ENCODE data around the gene BPIFB6. TPM values are rescaled to one million over a fixed set of nuclear protein-coding genes. Genes with fewer than 3 reads are reported as not detected.

Gene BPIFB6
- polyA plus RNA-seq (2013), result not detected in 2 replicates

GRCh38 chr20:33031531-33031930 lies at the start of gene BPIFB6:
Gene BPIFB6, plus strand, starts transcription at chr20:33031648. Its CDS starts 0 bp downstream, at chr20:33031648.
- no peak within 1 kb of the TSS for H3K27ac ChIP-seq (ENCODE audit: low read depth, low read length)
- no CpG with 5 or more reads among the region's 10 CpGs for WGBS (ENCODE audit: extremely low coverage, insufficient coverage, insufficient read length)
- H3K36me3 ChIP-seq (ENCODE audit: control insufficient read depth in 1 of 2, insufficient read depth in 2 of 2, low read length in 2 of 2), result no peaks in the 10 kb centered on the region
- H2AK5ac ChIP-seq (ENCODE audit: low read length), result no peak within 1 kb of the TSS
- no peaks in the 10 kb centered on the region for H3K9me3 ChIP-seq (ENCODE audit: insufficient read depth, low read depth, low read length)
- no peak within 1 kb of the TSS for H2AFZ ChIP-seq (ENCODE audit: insufficient read depth, low read length, poor library complexity)
- no peaks in the 10 kb centered on the region for H3K79me1 ChIP-seq (ENCODE audit: low read length)
- no peaks in the 10 kb centered on the region for H3K79me2 ChIP-seq (ENCODE audit: control insufficient read depth, insufficient read depth, low read length, poor library complexity)
- no peak within 1 kb of the TSS for H4K8ac ChIP-seq (ENCODE audit: low read depth, low read length)
- no peaks in the 10 kb centered on the region for H3K27me3 ChIP-seq (ENCODE audit: insufficient read depth, low read length)
- H3K4me3 ChIP-seq (ENCODE audit: low read depth, low read length), result no peak within 1 kb of the TSS
- H4K91ac ChIP-seq (ENCODE audit: low read depth, low read length), result no peak within 1 kb of the TSS
- no peak within 1 kb of the TSS for H3K9ac ChIP-seq (ENCODE audit: low read length)
- no peak within 1 kb of the TSS for H2BK12ac ChIP-seq (ENCODE audit: low read length)
- H3K4me1 ChIP-seq (ENCODE audit: control insufficient read depth in 1 of 2, insufficient read depth in 2 of 2, low read length in 2 of 2), result no peaks in the 10 kb centered on the region
- no peak within 1 kb of the TSS for H3K18ac ChIP-seq (ENCODE audit: low read length)
- H3K23ac ChIP-seq (ENCODE audit: low read length), result no peak within 1 kb of the TSS
- H3K4ac ChIP-seq (ENCODE audit: low read depth, low read length), result no peak within 1 kb of the TSS
- no peak within 1 kb of the TSS for H3K14ac ChIP-seq (ENCODE audit: low read length)
- H2BK5ac ChIP-seq (ENCODE audit: low read depth, low read length, poor library complexity), result no peak within 1 kb of the TSS
- no peak within 1 kb of the TSS for H3K4me2 ChIP-seq (ENCODE audit: low read length)
- no peak within 1 kb of the TSS for H4K12ac ChIP-seq (ENCODE audit: low read depth, low read length)
- H2BK120ac ChIP-seq (ENCODE audit: insufficient read depth, low read length, poor library complexity), result no peak within 1 kb of the TSS
- no peak for DNase-seq

DNA sequence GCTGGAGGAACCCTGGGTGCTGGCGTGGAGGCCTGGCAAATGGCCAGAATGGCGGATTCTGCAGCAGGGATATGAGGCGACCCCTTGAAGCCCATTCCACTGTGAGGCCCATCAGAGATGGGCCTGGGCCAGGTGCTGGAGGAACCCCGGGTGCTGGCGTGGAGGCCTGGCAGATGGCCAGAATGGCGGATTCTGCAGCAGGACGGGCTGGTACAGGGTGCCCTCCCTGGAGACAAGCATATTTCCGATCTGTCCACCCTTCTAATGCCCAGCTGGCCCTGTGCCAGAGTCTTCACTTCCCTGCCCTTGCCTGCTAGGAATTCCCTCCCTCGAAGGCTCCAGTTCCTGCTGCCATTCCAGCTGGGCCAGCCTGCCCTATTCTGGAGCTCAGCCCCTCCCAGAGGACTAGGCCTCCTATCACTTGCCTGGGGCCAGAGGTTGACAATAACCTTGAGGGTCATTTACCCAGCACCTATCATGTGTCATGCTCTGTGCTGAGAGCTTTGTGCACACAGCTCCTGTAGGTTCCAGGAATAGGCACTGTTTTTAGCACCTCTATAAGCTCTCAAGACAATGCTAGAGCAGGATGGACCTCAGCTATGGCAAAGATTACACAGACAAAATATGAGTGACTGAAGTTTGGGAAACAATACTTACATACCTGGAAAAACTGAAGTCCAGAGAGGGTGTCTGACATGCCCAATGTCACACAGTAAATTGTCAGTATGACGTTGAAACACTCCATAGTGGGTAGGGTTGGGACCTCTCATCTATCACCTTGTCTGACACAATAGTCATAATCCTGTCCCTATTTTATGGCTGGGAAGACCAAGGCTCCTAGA lies 48.6 kb upstream of the BPIFB6 start:
- no peaks in the 10 kb centered on the region for H3K4me1 ChIP-seq (ENCODE audit: control insufficient read depth in 1 of 2, insufficient read depth in 2 of 2, low read length in 2 of 2)
- no peak overlapping the region for H2BK5ac ChIP-seq (ENCODE audit: low read depth, low read length, poor library complexity)
- H2BK120ac ChIP-seq (ENCODE audit: insufficient read depth, low read length, poor library complexity), result no peak overlapping the region
- no peak for DNase-seq
- H3K27me3 ChIP-seq (ENCODE audit: insufficient read depth, low read length), result no peaks in the 10 kb centered on the region
- WGBS (ENCODE audit: extremely low coverage, insufficient coverage, insufficient read length), result no CpG with 5 or more reads among the region's 10 CpGs
- no peak overlapping the region for H2BK12ac ChIP-seq (ENCODE audit: low read length)
- no peak overlapping the region for H4K91ac ChIP-seq (ENCODE audit: low read depth, low read length)
- H3K23ac ChIP-seq (ENCODE audit: low read length), result no peak overlapping the region
- H3K14ac ChIP-seq (ENCODE audit: low read length), result no peak overlapping the region
- H2AK5ac ChIP-seq (ENCODE audit: low read length), result no peak overlapping the region
- no peak overlapping the region for H3K18ac ChIP-seq (ENCODE audit: low read length)
- H2AFZ ChIP-seq (ENCODE audit: insufficient read depth, low read length, poor library complexity), result no peak overlapping the region
- no peak overlapping the region for H3K9ac ChIP-seq (ENCODE audit: low read length)
- H3K79me2 ChIP-seq (ENCODE audit: control insufficient read depth, insufficient read depth, low read length, poor library complexity), result no peaks in the 10 kb centered on the region
- no peak overlapping the region for H4K12ac ChIP-seq (ENCODE audit: low read depth, low read length)
- H4K8ac ChIP-seq (ENCODE audit: low read depth, low read length), result no peak overlapping the region
- H3K9me3 ChIP-seq (ENCODE audit: insufficient read depth, low read depth, low read length), result peaks cover 3% of the 10 kb centered on the region
- no peak overlapping the region for H3K4me2 ChIP-seq (ENCODE audit: low read length)
- no peak overlapping the region for H3K27ac ChIP-seq (ENCODE audit: low read depth, low read length)
- no peak overlapping the region for H3K4me3 ChIP-seq (ENCODE audit: low read depth, low read length)
- no peaks in the 10 kb centered on the region for H3K79me1 ChIP-seq (ENCODE audit: low read length)
- H3K36me3 ChIP-seq (ENCODE audit: control insufficient read depth in 1 of 2, insufficient read depth in 2 of 2, low read length in 2 of 2), result no peaks in the 10 kb centered on the region
- no peak overlapping the region for H3K4ac ChIP-seq (ENCODE audit: low read depth, low read length)

- H3K4me2 ChIP-seq (ENCODE audit: low read length), result no peak overlapping the region
- no peak overlapping the region for H3K27ac ChIP-seq (ENCODE audit: low read depth, low read length)
- peaks cover 3% of the 10 kb centered on the region for H3K9me3 ChIP-seq (ENCODE audit: insufficient read depth, low read depth, low read length)
- no peak overlapping the region for H4K8ac ChIP-seq (ENCODE audit: low read depth, low read length)
- no peak overlapping the region for H4K12ac ChIP-seq (ENCODE audit: low read depth, low read length)
- DNase-seq, result no peak
- H2BK120ac ChIP-seq (ENCODE audit: insufficient read depth, low read length, poor library complexity), result no peak overlapping the region
- no CpG with 5 or more reads among the region's 12 CpGs for WGBS (ENCODE audit: extremely low coverage, insufficient coverage, insufficient read length)
- H3K79me1 ChIP-seq (ENCODE audit: low read length), result no peaks in the 10 kb centered on the region
- no peaks in the 10 kb centered on the region for H3K79me2 ChIP-seq (ENCODE audit: control insufficient read depth, insufficient read depth, low read length, poor library complexity)
- H2BK12ac ChIP-seq (ENCODE audit: low read length), result no peak overlapping the region
- H2AFZ ChIP-seq (ENCODE audit: insufficient read depth, low read length, poor library complexity), result no peak overlapping the region
- H3K14ac ChIP-seq (ENCODE audit: low read length), result no peak overlapping the region
- H3K4me3 ChIP-seq (ENCODE audit: low read depth, low read length), result no peak overlapping the region
- no peak overlapping the region for H2AK5ac ChIP-seq (ENCODE audit: low read length)
- no peaks in the 10 kb centered on the region for H3K36me3 ChIP-seq (ENCODE audit: control insufficient read depth in 1 of 2, insufficient read depth in 2 of 2, low read length in 2 of 2)
- no peak overlapping the region for H3K18ac ChIP-seq (ENCODE audit: low read length)
- H2BK5ac ChIP-seq (ENCODE audit: low read depth, low read length, poor library complexity), result no peak overlapping the region
- no peak overlapping the region for H4K91ac ChIP-seq (ENCODE audit: low read depth, low read length)
- no peak overlapping the region for H3K23ac ChIP-seq (ENCODE audit: low read length)
- H3K4me1 ChIP-seq (ENCODE audit: control insufficient read depth in 1 of 2, insufficient read depth in 2 of 2, low read length in 2 of 2), result no peaks in the 10 kb centered on the region
- no peaks in the 10 kb centered on the region for H3K27me3 ChIP-seq (ENCODE audit: insufficient read depth, low read length)
- H3K4ac ChIP-seq (ENCODE audit: low read depth, low read length), result no peak overlapping the region
- no peak overlapping the region for H3K9ac ChIP-seq (ENCODE audit: low read length)
These were observed 47.9 kb upstream of the BPIFB6 start for GRCh38 chr20:32983459-32984112.

- Histone ChIP-seq H3K4me3 (ENCODE audit: low read depth, low read length) (no peak overlapping the region), H3K9me3 (ENCODE audit: insufficient read depth, low read depth, low read length) (peaks cover 3% of the 10 kb centered on the region), H2AK5ac (ENCODE audit: low read length) (no peak overlapping the region), H4K12ac (ENCODE audit: low read depth, low read length) (no peak overlapping the region), H3K23ac (ENCODE audit: low read length) (no peak overlapping the region), H4K91ac (ENCODE audit: low read depth, low read length) (no peak overlapping the region), H3K4me1 (ENCODE audit: control insufficient read depth in 1 of 2, insufficient read depth in 2 of 2, low read length in 2 of 2) (no peaks in the 10 kb centered on the region), H2BK12ac (ENCODE audit: low read length) (no peak overlapping the region), H3K27ac (ENCODE audit: low read depth, low read length) (no peak overlapping the region), H3K4me2 (ENCODE audit: low read length) (no peak overlapping the region), H3K4ac (ENCODE audit: low read depth, low read length) (no peak overlapping the region), H3K18ac (ENCODE audit: low read length) (no peak overlapping the region), H3K36me3 (ENCODE audit: control insufficient read depth in 1 of 2, insufficient read depth in 2 of 2, low read length in 2 of 2) (no peaks in the 10 kb centered on the region), H3K79me1 (ENCODE audit: low read length) (no peaks in the 10 kb centered on the region), H2BK5ac (ENCODE audit: low read depth, low read length, poor library complexity) (no peak overlapping the region), H3K79me2 (ENCODE audit: control insufficient read depth, insufficient read depth, low read length, poor library complexity) (no peaks in the 10 kb centered on the region), H3K27me3 (ENCODE audit: insufficient read depth, low read length) (no peaks in the 10 kb centered on the region), H4K8ac (ENCODE audit: low read depth, low read length) (no peak overlapping the region), H3K9ac (ENCODE audit: low read length) (no peak overlapping the region), H3K14ac (ENCODE audit: low read length) (no peak overlapping the region), H2BK120ac (ENCODE audit: insufficient read depth, low read length, poor library complexity) (no peak overlapping the region), H2AFZ (ENCODE audit: insufficient read depth, low read length, poor library complexity) (no peak overlapping the region)
- DNase-seq, result no peak
- WGBS (ENCODE audit: extremely low coverage, insufficient coverage, insufficient read length), result no CpG with 5 or more reads among the region's 7 CpGs
These were observed 47.3 kb upstream of the BPIFB6 start for GRCh38 chr20:32984196-32984595.
